Fibroblast of the aortic adventitia (primary cell): ENCODE data around the gene KBTBD4. TPM values are rescaled to one million over a fixed set of nuclear protein-coding genes. Genes with fewer than 3 reads are reported as not detected.
A peak's percentile ranks its signal among the peaks of the same experiment; 100 is the strongest.

Experiments
- DNase-seq: peaks from one replicate; pipeline ENCODE4 v3.0.0-alpha.2; 2010; ENCODE audit warnings: low read depth
- H3K4me3 ChIP-seq: 2 replicates; pipeline ENCODE4 v1.5.1; 2011; ENCODE audit warnings: low read depth, mild to moderate bottlenecking, control low read depth, low read length, moderate library complexity
- total RNA-seq: library from RNA; depleted of rRNA; stranded (reverse); fragments of >200 nt; gene quantifications from 2 replicates; pipeline ENCODE4 v1.2.3, GENCODE V29; 2012; ENCODE audit warnings: low replicate concordance
- TF ChIP-seq, protein P1 (sequence below): IDR thresholded peaks from 2 replicates; pipeline ENCODE4 v1.5.1; 2011; ENCODE audit warnings: mild to moderate bottlenecking, low read length, control low read depth, inconsistent platforms; ENCODE audit not compliant: insufficient read depth

Gene KBTBD4
- total RNA-seq, 1 donor = 28.4 TPM

DNA sequence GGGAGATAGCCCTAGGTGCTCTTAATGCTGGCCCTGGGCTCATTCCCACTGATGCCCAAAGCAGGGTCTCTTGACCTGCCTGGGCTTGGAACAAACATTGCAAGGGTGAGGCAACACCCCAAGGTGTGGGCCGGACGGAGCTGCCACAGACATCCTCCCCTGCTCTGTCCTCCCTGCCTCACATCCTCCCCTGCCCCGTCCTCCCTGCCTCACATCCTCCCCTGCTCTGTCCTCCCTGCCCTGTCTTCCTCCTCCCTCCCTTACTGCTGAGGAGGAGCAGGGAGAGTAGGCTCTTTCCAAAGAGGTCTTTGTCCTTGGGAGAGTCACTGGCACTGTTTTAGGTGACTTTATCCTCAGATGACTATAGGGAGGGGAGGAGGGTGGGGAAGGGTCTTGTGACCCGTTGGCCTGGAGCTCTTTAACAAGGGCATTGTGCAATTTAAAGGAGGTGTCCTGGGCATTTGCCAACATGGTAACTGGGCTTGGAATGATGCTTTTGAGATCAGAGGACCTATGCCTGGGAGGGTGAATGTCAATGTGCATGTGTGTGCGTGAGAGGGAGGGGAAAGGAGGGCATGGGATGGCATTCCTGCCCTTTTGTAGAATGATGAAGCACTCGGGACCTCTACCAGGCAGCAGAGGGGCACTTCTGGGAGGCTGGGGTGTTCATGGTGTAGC, 8.4 kb upstream of the KBTBD4 start:
- peak; percentile 28 for DNase-seq
- TF ChIP-seq, protein P1, sequence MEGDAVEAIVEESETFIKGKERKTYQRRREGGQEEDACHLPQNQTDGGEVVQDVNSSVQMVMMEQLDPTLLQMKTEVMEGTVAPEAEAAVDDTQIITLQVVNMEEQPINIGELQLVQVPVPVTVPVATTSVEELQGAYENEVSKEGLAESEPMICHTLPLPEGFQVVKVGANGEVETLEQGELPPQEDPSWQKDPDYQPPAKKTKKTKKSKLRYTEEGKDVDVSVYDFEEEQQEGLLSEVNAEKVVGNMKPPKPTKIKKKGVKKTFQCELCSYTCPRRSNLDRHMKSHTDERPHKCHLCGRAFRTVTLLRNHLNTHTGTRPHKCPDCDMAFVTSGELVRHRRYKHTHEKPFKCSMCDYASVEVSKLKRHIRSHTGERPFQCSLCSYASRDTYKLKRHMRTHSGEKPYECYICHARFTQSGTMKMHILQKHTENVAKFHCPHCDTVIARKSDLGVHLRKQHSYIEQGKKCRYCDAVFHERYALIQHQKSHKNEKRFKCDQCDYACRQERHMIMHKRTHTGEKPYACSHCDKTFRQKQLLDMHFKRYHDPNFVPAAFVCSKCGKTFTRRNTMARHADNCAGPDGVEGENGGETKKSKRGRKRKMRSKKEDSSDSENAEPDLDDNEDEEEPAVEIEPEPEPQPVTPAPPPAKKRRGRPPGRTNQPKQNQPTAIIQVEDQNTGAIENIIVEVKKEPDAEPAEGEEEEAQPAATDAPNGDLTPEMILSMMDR = no peak
- no peak overlapping the region for H3K4me3 ChIP-seq

DNA sequence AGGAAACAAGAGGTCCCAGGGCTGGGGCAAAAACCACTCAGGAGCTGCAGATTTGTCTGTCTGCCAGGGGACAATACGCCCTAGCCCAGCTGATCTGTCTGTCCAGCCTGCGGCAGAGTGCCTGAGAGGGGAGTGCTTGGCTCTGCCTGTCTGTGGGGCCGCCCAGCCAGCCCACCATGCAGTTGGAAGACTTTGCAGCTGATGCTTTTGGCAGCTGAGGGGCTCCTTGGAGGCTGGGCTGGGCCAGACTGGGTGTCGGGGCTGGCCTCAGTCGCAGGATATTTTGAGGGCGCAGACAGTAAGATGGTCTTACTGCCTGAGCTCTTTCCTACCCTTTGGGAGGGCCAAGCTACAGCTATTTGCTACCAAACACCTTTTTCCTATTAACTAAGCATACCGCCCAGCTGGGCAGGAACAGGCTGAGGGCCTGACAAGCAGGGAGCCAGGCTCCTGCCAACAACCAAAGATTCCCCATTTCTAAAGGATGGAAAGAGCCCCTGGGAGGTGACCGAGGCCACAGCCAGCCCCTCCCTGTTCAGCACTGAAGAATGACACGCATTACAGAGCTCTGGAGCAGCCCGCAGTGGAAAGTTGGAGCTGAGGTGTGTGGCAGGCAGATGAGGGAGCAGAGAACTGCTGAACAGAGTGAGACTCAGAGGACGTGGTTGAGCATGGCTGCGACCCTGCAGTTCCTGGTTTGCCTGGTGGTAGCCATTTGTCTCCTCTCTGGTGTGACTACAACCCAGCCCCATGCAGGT, 7.5 kb upstream of the KBTBD4 start, which contains the start of gene FAM180B:
Gene FAM180B, plus strand, starts transcription at position 581 of the 758 bp plus-strand sequence. Its CDS starts 91 bp downstream, at position 672.
- TF ChIP-seq, protein P1 = no peak
- no peak within 1 kb of the TSS for H3K4me3 ChIP-seq
- peak; percentile 41 for DNase-seq

DNA sequence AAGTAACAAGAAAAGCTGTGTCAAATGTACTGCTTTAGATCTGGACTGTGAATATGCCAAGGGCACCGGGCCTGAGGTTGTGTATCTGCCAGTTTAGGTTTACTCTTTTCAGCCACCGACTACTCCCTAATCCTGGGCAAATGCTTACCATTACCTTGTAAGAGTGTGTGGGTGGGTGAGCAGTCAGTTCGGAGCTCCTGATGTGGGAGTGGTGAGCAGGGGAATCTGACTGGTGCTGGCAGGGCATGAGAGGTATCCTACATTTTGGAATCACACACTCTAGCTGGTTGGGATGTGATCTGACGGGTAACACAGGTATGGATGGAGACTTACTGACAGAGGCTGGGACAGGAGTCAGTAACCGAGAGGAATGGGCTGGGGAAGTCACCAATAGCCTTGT, 5.1 kb upstream of the KBTBD4 start:
- H3K4me3 ChIP-seq = no peak overlapping the region
- TF ChIP-seq, protein P1 = no peak
- DNase-seq = no peak

DNA sequence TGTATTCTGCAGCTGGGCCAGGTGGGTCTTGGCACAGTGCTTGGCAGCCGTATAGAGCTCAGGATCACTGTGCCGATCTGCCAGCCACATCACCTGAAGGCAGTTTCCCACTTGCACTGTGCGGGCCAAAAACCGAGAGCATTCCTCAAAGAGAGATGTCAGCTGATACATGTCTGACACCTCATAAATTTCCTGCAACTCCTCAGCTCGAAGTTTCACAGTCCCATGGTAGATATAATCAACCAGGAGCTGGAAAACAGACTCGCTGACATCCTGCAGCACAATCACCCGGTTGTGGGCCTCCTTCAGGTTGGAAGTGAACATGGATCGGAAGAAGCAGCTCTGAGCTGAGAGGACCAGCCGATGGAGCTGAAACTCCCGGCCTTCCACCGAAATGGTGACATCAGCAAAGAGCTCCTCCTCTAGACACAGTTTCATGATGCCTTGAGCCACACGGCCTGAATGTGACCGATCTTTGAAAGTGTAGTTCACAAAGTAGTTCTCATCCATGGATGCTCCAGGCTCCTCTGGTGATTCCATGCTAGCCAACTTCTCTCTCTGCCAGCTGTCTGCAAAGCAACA, 1.2 kb downstream of the KBTBD4 start:
- H3K4me3 ChIP-seq = peak overlapping the region; percentile 96
- DNase-seq = no peak
- TF ChIP-seq, protein P1 = no peak

DNA sequence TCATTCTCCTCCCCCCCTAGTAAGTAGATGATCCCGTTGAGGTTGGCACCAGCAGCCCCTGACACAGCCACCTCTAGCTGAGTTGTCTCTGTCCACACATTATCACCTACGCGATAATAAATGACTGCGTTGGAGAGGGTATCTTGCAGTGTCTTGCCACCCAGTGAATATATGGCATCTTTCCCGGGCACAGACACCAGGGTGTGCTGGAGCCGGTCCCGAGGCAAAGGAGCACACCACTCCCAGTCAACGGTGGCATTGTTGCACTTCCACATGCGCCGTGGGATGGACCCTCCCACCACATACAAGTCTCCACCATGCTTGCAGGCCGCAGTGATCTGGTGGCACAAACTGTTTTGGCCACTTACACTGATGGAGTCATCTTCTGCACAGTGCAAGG, 5.4 kb downstream of the KBTBD4 start:
- no peak for DNase-seq
- no peak overlapping the region for H3K4me3 ChIP-seq
- TF ChIP-seq, protein P1 = no peak

DNA sequence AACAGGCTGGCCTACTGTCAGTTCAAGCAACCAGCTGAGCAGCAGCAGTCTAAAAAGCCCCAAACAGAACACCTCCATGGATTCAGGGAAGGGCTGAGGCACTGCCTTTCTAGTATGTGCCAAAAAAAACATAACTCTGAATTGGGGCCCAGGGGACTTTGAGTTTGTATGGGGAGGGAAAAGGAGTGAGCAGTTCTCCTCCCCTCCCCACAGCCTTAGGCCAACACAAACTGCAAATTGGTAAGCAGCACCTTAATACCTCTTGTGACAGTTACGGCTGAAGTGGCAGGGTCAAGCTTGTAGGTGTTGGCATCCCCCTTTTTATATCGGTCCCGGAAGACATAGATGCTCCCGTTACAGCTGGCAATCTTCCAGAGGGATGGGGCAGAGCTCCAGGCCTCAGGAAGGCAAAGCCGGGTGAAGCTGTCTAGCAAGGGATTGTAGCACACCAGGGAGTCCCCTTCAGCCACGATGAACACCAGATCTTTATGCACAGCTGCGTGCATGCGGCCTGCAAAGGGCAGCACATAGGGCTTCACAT, 6.0 kb downstream of the KBTBD4 start:
- peak; percentile 56 for DNase-seq
- no peak overlapping the region for H3K4me3 ChIP-seq
- TF ChIP-seq, protein P1 = no peak
